Measurements from ENCODE around the gene NKX3-2.

NKX3-2 gene

GRCh38 chr4:13546142-13546940 lies 2.0 kb upstream of the NKX3-2 start:
- DNase-seq (ENCODE audit: low read depth in 2 of 2, low spot score in 1 of 2) = no peak

GRCh38 chr4:13545394-13545808 lies 1.1 kb upstream of the NKX3-2 start:
- no peak for DNase-seq (ENCODE audit: low read depth in 2 of 2, low spot score in 1 of 2)

DNA sequence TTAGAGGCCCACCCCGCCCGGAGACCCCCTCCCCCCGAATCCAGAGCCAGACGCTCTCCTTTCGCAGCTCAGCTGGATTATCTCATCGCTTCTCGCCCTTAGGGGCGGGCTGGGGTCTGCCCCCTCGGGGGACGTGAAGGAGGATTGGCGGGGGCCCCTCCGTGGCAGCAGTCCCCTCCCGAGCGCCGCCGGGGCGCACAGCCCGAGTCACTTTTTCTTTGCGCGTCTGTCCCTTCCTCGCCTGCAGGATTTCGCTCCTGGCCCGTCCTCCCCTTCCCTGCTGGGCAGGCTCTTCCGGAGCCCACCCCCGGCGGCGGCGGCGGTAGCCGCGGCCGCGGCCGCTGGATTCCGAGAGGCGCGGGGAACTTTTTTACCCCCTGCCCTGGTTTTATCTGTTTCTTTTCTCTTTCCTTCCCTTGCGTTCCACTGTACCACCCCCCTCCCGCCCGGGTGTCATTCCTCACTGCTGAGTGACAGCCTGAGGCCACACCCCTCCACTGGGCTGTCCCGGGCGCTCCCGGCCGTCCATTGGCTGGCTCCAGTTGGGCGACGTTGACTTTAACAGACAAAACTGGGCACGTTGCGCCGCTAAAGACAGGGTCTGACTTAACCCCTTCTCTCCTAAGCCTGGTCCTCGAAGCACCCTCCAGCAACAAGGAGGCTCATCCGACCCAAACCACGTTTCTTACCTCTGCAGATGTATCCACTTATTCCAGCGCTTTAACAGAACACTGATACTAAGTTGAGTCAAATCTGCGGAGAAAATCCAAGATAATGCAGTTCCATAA lies 492 bp upstream of the NKX3-2 start:
- DNase-seq (ENCODE audit: low read depth in 2 of 2, low spot score in 1 of 2) = no peak

DNA sequence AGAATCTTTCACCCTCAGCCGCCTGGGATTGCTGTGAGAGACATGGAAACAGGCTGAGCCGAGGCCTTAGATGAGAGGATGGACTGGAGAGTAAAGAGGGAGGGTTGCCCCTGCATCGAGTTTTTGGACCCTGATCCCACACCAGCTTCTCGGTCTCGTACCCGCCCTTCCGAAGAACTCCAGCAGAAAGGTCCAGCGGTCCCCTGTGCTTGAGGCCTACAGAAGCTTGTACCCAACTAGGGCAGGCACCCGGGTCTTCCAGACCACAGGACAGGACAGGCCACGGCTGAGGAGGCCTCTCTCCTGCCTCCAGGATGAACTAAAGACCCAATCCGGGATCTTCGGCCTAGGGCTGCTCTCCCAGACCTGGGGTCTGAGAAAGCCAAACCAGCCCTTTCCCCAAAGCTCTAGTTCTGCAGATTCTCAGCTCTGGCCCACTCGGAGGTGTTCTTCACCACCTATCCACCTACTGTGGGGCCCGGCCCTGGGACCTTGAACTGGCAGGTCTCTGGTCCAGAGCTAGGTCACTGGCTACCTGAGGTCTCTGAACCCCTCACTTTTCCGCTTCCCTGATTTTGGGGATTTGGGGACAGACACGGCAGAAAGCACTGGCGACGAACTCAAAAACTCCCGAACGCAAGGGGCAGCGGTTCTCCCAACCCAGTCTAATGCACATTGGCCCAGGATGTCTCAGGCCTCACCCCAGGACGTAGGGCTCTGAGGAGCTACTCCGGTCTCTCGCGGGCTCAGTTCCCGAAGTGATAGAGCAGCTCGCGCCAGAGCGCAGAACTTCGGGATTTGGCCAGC lies 1.1 kb downstream of the NKX3-2 start:
- no peak for DNase-seq (ENCODE audit: low read depth in 2 of 2, low spot score in 1 of 2)

DNA sequence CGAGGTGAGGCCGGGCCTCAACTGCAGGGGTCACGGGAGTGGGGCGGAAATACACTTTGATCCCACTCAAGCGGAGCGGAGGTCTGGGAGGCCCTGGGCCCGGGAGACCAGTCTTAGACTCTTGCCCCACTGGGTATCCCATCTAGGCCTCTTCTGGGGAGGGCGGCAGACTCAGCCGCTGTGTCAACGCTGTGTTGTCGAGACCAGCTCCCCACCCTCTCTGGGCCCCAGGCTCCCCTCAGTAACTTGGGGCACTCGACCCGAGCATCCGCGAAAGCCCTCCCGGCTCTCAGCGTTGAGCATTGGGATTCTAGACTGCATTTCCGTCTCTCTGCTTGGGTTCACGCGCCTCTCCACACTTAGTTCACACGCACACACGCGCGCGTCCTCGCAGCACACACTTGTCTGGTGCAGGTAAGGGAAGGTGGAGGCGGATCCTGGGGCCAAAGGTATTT lies 1.7 kb downstream of the NKX3-2 start:
- DNase-seq (ENCODE audit: low read depth in 2 of 2, low spot score in 1 of 2) = no peak

- no peak for DNase-seq (ENCODE audit: low read depth in 2 of 2, low spot score in 1 of 2)
Observed at GRCh38 chr4:13541720-13542576, 2.4 kb downstream of the NKX3-2 start.

- no peak for DNase-seq (ENCODE audit: low read depth in 2 of 2, low spot score in 1 of 2)
Observed at GRCh38 chr4:13541176-13541604, 3.1 kb downstream of the NKX3-2 start.

DNA sequence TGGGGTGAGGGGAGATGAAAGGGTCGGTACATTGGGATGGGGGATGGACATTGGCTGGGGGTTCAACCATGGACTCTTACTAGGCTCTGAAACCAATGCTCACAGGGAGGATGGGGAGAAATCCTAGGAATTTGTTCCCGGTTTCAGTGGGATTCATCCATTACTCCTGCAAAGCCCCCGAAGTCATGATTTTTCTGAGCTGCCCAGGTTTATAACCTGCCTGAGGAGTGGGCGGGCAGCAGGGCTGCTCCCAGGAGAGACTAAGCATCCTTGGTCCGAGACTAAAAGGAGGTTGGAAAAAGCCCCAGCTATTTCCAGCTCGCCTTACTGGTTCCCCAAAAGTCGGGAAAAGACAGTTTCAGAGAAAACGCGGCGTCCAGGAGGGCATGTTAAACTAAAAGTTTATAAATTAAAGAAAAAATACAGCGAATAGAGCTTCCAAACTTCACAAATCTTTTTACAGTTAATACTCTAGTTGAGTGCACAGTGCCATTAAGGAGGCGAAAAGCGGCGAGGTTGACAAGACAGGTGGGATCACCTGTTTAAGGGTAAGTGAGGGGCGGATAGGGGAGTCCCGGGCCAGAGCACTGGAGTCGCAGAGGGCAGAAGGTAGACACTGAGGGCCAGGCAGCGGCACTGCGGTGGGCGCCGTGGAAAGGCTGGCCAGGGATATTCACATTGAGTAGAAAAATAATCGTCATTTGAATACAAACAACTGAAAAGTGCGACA lies 3.7 kb downstream of the NKX3-2 start:
- DNase-seq (ENCODE audit: low read depth in 2 of 2, low spot score in 1 of 2) = no peak

DNA sequence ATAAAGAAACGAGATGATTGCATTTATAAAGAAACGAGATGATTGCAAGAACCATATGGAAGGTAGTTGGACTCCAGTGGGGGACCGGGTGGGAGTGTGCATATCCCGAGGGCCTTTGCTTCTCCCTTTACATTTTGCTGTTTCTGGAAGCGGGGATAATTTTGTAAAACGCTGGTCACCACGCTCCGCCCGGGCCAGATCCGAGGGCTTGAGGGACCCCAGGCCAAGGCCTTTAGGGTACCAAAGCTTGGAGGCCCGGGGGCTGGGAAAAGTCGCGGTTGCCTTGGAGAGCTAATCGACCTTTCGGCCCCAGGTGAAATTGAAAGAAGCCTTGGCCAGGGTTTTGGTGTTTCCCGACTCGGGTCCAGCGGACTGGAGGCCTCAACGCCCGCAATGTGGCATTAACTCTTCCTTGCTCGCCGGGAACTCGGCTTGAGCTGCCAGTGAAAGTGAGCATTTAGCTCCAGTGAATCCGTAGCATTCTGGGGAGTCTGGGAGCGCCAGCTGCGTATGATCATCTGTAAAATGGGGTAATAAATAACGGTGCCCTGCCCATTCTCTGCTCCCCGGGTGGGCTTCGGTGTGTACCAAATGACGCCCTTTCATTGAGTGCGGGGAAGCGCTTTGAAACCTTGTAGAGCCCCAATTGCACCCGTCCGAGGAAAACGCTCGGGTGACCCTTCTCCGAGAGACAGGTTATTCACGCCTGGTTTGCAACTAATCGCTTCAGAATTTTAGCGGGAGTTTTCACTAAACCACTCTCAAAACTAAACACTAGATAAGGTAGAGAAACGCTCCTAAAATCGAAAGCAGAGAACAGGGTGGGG lies 4.5 kb downstream of the NKX3-2 start:
- DNase-seq (ENCODE audit: low read depth in 2 of 2, low spot score in 1 of 2) = no peak

DNA sequence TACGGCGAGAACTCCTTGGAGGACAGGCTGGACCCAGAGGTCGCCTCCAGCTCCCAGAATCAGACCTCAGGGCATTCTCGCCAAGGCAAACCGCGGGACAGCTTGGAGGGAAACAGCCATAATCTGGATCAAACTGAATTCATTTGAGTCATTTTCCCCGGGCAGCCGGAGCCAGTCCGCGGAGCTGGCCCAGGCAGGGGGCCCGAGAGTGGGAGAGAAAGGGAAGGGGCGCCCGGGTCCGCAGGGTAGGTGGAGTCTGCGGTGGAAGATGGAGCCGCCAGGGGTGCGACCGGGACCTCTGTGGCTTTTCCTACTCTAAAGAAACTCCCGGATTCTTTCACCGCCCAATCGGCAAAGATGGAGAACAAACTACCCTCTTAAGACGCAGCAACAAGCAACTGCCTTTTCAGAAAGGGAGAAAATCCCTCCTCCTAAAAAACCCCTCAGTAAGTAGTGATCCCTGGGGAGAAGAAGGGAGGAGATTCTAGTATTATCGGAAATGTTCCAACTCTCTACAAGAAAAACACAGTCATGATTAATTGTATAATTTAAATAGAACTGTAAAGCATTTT lies 5.2 kb downstream of the NKX3-2 start:
- no peak for DNase-seq (ENCODE audit: low read depth in 2 of 2, low spot score in 1 of 2)

DNA sequence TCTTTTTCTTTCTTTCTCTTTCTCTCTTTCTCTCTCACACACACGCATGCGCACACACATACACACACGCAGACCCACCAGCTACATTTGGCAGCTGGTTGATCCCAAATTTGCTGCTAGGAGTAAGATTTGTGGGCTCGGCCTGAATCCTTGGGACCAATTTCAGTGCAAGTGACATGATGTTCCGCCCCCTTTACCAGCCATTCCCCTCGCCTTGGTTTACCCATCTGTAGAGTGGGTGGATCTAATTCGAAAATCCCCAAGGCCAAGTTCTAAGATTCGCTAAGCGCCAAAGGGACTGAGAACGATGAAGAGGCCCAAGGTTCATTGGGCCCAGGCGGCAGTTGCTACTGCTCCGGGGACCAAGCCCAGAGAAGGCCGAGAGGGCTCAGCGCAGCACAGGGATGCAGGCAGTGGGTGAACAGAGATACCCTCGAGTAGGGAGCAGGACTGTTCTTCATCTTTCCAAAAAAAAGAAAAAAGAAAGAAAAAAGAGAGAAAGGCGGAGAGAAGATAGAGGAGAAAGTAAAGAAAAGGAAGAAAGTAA lies 5.8 kb downstream of the NKX3-2 start:
- DNase-seq (ENCODE audit: low read depth in 2 of 2, low spot score in 1 of 2) = no peak

- no peak for DNase-seq (ENCODE audit: low read depth in 2 of 2, low spot score in 1 of 2)
Observed at GRCh38 chr4:13537832-13538177, 6.5 kb downstream of the NKX3-2 start.

DNA sequence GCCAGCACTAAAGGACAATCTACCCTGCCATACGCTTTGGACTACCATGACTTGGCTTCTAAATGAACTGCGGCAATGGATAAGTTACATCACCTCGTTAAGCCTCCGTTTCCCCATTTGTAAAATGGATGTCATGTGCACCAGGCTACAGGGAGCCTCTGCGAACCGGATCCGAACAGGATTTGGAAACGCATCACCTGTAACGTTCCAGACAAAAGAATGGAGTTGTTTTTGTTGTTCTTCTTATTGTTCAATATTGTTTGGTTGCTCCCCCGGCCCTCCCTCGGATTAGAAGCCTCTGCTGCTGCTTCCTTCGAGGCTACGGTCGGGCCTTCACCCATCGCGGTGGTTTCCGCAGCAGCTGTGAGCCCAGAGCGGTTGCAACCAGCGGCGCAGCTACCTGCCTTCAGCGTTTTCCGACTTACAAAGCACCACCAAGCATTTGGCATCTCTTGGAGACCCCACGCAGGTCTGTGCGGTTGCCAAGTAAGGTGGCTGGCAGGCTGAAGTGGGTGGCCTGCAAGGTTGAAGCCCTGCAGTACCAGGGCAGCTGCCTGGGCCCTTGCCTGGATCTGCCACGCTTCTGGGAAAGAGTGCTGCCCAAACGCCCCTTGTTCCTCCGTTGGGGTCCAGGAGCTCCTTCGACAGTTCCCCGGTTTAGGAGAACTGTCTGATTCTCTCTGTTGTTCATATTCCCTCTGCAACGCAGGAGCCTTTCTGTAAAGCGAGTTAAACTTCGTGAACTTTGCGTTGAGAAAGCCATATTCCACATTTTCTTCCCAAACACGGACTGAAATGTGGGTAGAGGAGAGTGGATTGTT lies 7.1 kb downstream of the NKX3-2 start:
- DNase-seq (ENCODE audit: low read depth in 2 of 2, low spot score in 1 of 2) = no peak

GRCh38 chr4:13536607-13537006 lies 7.7 kb downstream of the NKX3-2 start:
- DNase-seq (ENCODE audit: low read depth in 2 of 2, low spot score in 1 of 2) = no peak

DNA sequence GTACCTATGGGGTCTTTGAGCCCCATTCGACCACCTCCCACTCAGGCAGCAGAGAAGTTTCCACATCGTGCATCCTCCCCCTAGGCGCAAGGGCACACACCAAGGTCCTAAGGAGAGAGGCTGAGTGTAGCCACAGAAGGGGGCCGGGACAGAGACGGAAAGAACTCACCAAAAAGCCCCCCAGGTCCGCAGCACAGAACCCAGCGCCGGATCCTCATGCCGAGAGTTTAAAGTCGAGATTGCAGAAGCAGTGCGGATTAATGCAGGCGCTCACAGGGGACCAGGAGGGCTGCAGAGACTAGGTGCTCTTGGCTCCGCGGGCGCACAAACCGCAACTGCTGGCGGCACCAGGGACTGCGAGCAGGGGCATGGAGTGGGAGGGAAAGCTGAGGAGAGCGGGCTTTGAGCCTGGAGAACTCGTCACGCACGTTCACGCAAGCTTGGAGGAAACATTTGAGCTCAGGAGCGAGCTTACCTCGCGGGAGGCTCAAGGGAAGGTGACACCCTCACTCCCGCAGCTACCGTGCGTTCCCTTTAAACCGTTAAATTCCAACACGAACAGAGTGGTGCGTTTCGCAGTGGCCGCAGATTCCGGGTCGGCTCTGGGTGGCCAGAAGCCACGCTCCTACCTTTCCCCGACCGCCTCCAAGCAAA lies 8.5 kb downstream of the NKX3-2 start:
- DNase-seq (ENCODE audit: low read depth in 2 of 2, low spot score in 1 of 2) = no peak

DNA sequence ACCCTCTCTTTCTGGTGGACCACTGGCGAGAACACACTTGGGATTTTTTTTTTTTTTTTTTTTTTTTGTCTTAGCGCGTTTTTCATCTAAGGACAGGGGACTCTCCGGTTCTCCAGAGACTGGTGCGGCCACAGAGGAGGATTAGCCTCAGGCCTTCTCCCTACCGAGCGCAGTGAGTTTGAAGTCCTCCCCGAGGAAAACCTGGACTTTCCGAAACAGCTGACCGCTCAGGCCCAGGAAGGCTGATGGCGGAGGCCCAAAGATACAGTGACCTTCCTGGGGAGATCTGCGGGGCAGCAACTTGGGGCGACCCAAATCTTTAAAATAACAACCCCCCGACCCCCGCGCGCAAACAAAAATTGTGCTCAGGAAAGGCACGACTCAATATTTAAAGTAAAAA lies 9.2 kb downstream of the NKX3-2 start:
- no peak for DNase-seq (ENCODE audit: low read depth in 2 of 2, low spot score in 1 of 2)

Measured in stimulated activated CD8-positive, alpha-beta memory T cell treated with anti-CD3 and anti-CD28 coated beads, Interleukin-4, amount 100 ng/mL, for 1 hour (primary cell).